Liver (tissue), 9 donors: Measurements from ENCODE around the gene FAM120AOS. TPM values are rescaled to one million over a fixed set of nuclear protein-coding genes. Genes with fewer than 3 reads are reported as not detected.
"Not testable (repeated sequence)": the region's sequence is repeated elsewhere in the genome, so short reads cannot be mapped to it uniquely, and the experiment has no call there.

Experiments used
- DNase-seq: peaks from one replicate; pipeline ENCODE4 v3.0.0-alpha.2; 2017; ENCODE audit warnings: low spot score
- H3K27ac ChIP-seq, 2 donors: one replicate each; pipeline ENCODE4 v1.7.0; 2013; ENCODE audit warnings: inconsistent platforms in 2 of 2, low read length in 2 of 2, control low read depth in 1 of 2, low read depth in 1 of 2, mild to moderate bottlenecking in 1 of 2
- H3K27me3 ChIP-seq, 4 donors: one replicate each; pipeline versions ENCODE4 v1.6.1 to v1.7.0; 2013; ENCODE audit warnings: low read length in 3 of 4, inconsistent platforms in 1 of 4, mild to moderate bottlenecking in 1 of 4, moderate library complexity in 1 of 4; ENCODE audit not compliant: control insufficient read depth in 4 of 4, insufficient read depth in 4 of 4
- H3K36me3 ChIP-seq, 4 donors: one replicate each; pipeline versions ENCODE4 v1.6.1 to v1.7.0; 2013; ENCODE audit warnings: low read length in 3 of 4, mild to moderate bottlenecking in 3 of 4, low read depth in 1 of 4, moderate library complexity in 1 of 4; ENCODE audit not compliant: control insufficient read depth in 4 of 4, insufficient read depth in 3 of 4
- H3K4me1 ChIP-seq, 4 donors: one replicate each; pipeline versions ENCODE4 v1.6.1 to v1.7.0; 2013; ENCODE audit warnings: low read length in 3 of 4, mild to moderate bottlenecking in 3 of 4, moderate library complexity in 1 of 4; ENCODE audit not compliant: control insufficient read depth in 4 of 4, insufficient read depth in 4 of 4
- H3K4me3 ChIP-seq, 3 donors: one replicate each; pipeline versions ENCODE4 v1.6.1 to v1.7.0; 2013; ENCODE audit warnings: low read length in 3 of 3, control low read depth in 1 of 3, low read depth in 1 of 3, mild to moderate bottlenecking in 1 of 3
- H3K9ac ChIP-seq, 2 donors: one replicate each; pipeline ENCODE4 v1.7.0; 2013; ENCODE audit warnings: low read length in 2 of 2, mild to moderate bottlenecking in 2 of 2, moderate library complexity in 2 of 2, control low read depth in 1 of 2, low read depth in 1 of 2
- H3K9me3 ChIP-seq, 4 donors: one replicate each; pipeline versions ENCODE4 v1.6.1 to v1.7.0; 2013; ENCODE audit warnings: low read length in 3 of 4; ENCODE audit not compliant: control insufficient read depth in 4 of 4
- FOXA2 ChIP-seq: IDR thresholded peaks from 2 replicates; pipeline ENCODE4 v1.6.1; 2016; ENCODE audit warnings: antibody characterized with exemption
- GABPA ChIP-seq, 2 donors: IDR thresholded peaks in 1 of 2; conservative IDR thresholded peaks in 1 of 2; 2 replicates each; pipeline ENCODE4 v1.6.1; 2016; ENCODE audit warnings: antibody characterized with exemption in 2 of 2, mild to moderate bottlenecking in 1 of 2, moderate library complexity in 1 of 2
- JUND ChIP-seq, 2 donors: IDR thresholded peaks; 2 replicates each; pipeline ENCODE4 v1.6.1; 2016; ENCODE audit warnings: antibody characterized with exemption in 2 of 2
- NR2F2 ChIP-seq: IDR thresholded peaks from 2 replicates; pipeline ENCODE4 v1.6.1; 2016; ENCODE audit warnings: antibody characterized with exemption
- RAD21 ChIP-seq, 2 donors: IDR thresholded peaks; 2 replicates each; pipeline ENCODE4 v1.6.1; 2016; ENCODE audit warnings: antibody characterized with exemption in 2 of 2, mild to moderate bottlenecking in 2 of 2
- RXRA ChIP-seq, 2 donors: IDR thresholded peaks; 2 replicates each; pipeline ENCODE4 v1.6.1; 2017 to 2018; ENCODE audit warnings: antibody characterized with exemption in 2 of 2, mild to moderate bottlenecking in 1 of 2
- TAF1 ChIP-seq: conservative IDR thresholded peaks from 2 replicates; pipeline ENCODE4 v1.6.1; 2016; ENCODE audit warnings: antibody characterized with exemption, mild to moderate bottlenecking
- YY1 ChIP-seq: IDR thresholded peaks from 2 replicates; pipeline ENCODE4 v1.6.1; 2016; ENCODE audit warnings: antibody characterized with exemption, mild to moderate bottlenecking
- WGBS: extraction: QIAGEN DNeasy Blood & Tissue Kit; methylation state at CpG from one replicate; pipeline ENCODE4 v1.1.7; 2013; 5-methylcytosine and 5-hydroxymethylcytosine counted together
- polyA plus RNA-seq, 2 donors: library from polyadenylated mRNA; stranded (reverse) in 1 of 2; unstranded in 1 of 2; fragments of 200-250 nt in 1 of 2; fragments of >200 nt in 1 of 2; fragmentation: Nextera tagmentation in 1 of 2; extraction: Ambion mirVana in 1 of 2; gene quantifications; one replicate each; pipeline versions ENCODE4 v1.2.1 to v1.2.3, GENCODE V29; 2013 to 2015
- total RNA-seq, 2 donors: library from RNA; depleted of rRNA; stranded (reverse); fragments of >200 nt; gene quantifications; one replicate each; pipeline ENCODE4 v1.2.3, GENCODE V29; 2014
- TF ChIP-seq, protein P1 (sequence below): IDR thresholded peaks from 2 replicates; pipeline ENCODE4 v1.6.1; 2016; ENCODE audit warnings: antibody characterized with exemption
- TF ChIP-seq, protein P2 (sequence below): fragments of 150-350 bp; IDR thresholded peaks from 2 replicates; pipeline ENCODE4 v1.5.1; 2017; ENCODE audit warnings: improper control_type of control experiment, low read depth, low read length; ENCODE audit not compliant: missing input control
- TF ChIP-seq, protein P3 (sequence below): IDR thresholded peaks from 2 replicates; pipeline ENCODE4 v1.6.1; 2016; ENCODE audit warnings: antibody characterized with exemption
- TF ChIP-seq, protein P4 (sequence below): IDR thresholded peaks from 2 replicates; pipeline ENCODE4 v1.6.1; 2016; ENCODE audit warnings: antibody characterized with exemption, mild to moderate bottlenecking
- donor health status: healthy.
- donor health status: healthy.
- donor health status: healthy.
- donor health status: healthy.
- donor health status: healthy.

Gene FAM120AOS
- total and polyA plus RNA-seq, 4 donors: 16.4 to 25.0 (median 17.3) TPM

DNA sequence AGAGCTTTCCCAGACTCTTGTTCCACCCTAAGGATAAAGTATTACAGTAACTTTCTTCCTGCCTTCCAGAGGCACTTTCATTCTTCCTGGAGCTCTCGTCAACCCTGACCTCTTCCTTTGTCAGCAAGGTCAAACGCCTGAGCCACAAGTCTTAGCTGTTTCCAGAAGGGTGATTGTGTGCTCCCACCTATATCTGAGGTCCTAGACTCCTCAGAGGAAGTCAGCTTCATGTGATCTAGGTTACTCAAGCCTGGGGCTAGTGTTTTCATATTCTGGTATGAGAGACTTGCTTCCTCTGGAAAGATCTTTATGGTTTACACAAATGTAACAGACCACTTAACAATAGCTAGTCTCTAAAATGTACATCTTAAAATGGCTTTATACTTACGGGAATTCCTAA, 7.3 kb downstream of the FAM120AOS start:
- Histone ChIP-seq H3K4me1 (peaks cover 0 to 10% (median 7%) of the 10 kb centered on the region in 4 donors), H3K9me3 (no peaks in the 10 kb centered on the region), H3K36me3 (peaks cover 5 to 28% (median 16%) of the 10 kb centered on the region in 4 donors), H3K27me3 (no peaks in the 10 kb centered on the region), H3K9ac (no peak overlapping the region), H3K4me3 (no peak overlapping the region), H3K27ac (no peak overlapping the region)
- DNase-seq: no peak
- no peak for TF ChIP-seq RAD21 (IDR thresholded peaks at IDR 0.05)
- WGBS: 79% methylated on average over 3 of the region's 3 CpGs

DNA sequence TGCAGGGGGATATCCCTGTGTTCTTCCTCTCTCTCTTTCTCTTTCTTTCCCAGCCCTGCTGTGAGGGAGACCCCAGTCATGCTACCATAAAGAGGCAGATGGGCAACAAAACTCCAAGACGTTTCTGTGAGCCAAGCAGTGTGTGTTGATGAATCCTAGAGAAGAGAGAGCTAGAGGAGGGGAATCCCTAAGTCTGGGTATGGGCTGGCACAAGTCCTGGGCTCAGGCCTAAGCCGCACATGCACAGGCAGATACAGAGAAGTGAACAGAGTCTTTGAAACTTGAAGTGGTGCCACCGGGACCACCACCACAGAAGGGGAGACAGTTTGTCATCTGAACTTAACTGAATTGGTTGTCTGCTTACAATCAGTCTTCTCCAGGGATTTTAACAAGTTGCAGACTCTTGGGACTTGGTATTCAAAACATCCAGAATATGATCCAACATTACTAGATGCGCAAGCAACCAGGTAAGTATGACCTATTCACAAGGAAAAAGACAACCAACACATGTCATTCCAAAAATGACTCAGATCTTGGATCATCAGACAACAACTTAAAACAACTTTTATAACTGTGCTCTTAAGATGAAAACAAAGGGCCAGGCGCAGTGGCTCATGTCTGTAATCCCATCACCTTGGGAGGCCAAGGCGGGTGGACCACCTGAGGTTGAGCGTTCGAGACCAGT, 12.3 kb downstream of the FAM120AOS start:
- TF ChIP-seq, protein P1, sequence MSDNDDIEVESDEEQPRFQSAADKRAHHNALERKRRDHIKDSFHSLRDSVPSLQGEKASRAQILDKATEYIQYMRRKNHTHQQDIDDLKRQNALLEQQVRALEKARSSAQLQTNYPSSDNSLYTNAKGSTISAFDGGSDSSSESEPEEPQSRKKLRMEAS: no peak
- no peak for DNase-seq
- 95% methylated on average over 8 of the region's 8 CpGs for WGBS

DNA sequence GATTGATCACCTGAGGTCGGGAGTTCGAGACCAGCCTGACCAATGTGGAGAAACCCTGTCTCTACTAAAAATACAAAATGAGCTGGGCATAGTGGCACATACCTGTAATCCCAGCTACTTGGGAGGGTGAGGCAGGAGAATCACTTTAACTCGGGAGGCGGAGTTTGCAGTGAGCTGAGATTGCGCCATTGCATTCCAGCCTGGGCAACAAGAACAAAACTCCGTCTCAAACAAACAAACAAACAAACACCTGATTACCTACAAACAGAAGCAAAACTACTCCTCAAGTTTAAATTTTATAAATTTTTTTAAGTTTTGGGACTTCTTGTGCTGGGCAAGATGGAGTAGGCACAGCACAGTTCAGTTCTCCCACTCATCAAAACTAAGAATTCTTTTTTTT, 14.1 kb downstream of the FAM120AOS start:
- not testable (repeated sequence) for H3K27ac ChIP-seq, H3K9me3 ChIP-seq, H3K27me3 ChIP-seq, H3K9ac ChIP-seq, H3K36me3 ChIP-seq, H3K4me1 ChIP-seq, H3K4me3 ChIP-seq, DNase-seq
- WGBS: 93% methylated on average over 6 of the region's 6 CpGs

More for the DNA sequence above, 12.3 kb downstream of the FAM120AOS start:
- Histone ChIP-seq H3K27me3 (no peaks in the 10 kb centered on the region), H3K4me3 (no peak overlapping the region), H3K36me3 (peaks cover 0 to 8% (median 2%) of the 10 kb centered on the region in 4 donors), H3K4me1 (peaks cover 0 to 1% (median 0%) of the 10 kb centered on the region in 4 donors), H3K27ac (no peak overlapping the region), H3K9me3 (no peaks in the 10 kb centered on the region), H3K9ac (no peak overlapping the region)

DNA sequence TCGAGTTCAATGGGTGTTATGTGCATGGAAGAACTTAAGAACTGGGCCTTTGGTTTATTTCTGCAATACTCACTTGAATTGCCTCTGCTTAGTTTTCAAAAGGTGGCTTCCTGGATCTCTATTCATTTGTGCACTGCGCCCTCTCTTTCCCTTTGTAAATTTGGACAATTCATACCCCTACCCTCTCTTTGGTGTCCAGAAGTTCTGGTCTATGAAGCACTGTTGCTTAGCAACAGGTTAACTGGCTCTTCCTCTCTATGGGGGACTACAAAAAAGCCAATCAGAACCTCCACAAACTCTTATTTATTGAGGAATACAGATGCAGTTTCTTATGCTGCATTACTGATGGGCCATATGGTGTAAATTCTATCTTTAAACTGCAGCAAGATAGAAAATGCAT, 15.4 kb downstream of the FAM120AOS start:
- WGBS: 89% methylated on average over 2 of the region's 2 CpGs
- DNase-seq: no peak

More for the DNA sequence above, 15.4 kb downstream of the FAM120AOS start:
- TF ChIP-seq JUND (IDR thresholded peaks at IDR 0.05) (no peak), RXRA (IDR thresholded peaks at IDR 0.05) (no peak), FOXA2 (no peak), TAF1 (no peak), GABPA (IDR thresholded peaks at IDR 0.05 in 1 of 2, conservative IDR thresholded peaks at IDR 0.05 in 1 of 2) (no peak), NR2F2 (no peak), YY1 (no peak)
- TF ChIP-seq, protein P2, sequence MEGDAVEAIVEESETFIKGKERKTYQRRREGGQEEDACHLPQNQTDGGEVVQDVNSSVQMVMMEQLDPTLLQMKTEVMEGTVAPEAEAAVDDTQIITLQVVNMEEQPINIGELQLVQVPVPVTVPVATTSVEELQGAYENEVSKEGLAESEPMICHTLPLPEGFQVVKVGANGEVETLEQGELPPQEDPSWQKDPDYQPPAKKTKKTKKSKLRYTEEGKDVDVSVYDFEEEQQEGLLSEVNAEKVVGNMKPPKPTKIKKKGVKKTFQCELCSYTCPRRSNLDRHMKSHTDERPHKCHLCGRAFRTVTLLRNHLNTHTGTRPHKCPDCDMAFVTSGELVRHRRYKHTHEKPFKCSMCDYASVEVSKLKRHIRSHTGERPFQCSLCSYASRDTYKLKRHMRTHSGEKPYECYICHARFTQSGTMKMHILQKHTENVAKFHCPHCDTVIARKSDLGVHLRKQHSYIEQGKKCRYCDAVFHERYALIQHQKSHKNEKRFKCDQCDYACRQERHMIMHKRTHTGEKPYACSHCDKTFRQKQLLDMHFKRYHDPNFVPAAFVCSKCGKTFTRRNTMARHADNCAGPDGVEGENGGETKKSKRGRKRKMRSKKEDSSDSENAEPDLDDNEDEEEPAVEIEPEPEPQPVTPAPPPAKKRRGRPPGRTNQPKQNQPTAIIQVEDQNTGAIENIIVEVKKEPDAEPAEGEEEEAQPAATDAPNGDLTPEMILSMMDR: no peak
- TF ChIP-seq, protein P3, sequence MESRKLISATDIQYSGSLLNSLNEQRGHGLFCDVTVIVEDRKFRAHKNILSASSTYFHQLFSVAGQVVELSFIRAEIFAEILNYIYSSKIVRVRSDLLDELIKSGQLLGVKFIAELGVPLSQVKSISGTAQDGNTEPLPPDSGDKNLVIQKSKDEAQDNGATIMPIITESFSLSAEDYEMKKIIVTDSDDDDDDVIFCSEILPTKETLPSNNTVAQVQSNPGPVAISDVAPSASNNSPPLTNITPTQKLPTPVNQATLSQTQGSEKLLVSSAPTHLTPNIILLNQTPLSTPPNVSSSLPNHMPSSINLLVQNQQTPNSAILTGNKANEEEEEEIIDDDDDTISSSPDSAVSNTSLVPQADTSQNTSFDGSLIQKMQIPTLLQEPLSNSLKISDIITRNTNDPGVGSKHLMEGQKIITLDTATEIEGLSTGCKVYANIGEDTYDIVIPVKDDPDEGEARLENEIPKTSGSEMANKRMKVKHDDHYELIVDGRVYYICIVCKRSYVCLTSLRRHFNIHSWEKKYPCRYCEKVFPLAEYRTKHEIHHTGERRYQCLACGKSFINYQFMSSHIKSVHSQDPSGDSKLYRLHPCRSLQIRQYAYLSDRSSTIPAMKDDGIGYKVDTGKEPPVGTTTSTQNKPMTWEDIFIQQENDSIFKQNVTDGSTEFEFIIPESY: no peak
- TF ChIP-seq, protein P4, sequence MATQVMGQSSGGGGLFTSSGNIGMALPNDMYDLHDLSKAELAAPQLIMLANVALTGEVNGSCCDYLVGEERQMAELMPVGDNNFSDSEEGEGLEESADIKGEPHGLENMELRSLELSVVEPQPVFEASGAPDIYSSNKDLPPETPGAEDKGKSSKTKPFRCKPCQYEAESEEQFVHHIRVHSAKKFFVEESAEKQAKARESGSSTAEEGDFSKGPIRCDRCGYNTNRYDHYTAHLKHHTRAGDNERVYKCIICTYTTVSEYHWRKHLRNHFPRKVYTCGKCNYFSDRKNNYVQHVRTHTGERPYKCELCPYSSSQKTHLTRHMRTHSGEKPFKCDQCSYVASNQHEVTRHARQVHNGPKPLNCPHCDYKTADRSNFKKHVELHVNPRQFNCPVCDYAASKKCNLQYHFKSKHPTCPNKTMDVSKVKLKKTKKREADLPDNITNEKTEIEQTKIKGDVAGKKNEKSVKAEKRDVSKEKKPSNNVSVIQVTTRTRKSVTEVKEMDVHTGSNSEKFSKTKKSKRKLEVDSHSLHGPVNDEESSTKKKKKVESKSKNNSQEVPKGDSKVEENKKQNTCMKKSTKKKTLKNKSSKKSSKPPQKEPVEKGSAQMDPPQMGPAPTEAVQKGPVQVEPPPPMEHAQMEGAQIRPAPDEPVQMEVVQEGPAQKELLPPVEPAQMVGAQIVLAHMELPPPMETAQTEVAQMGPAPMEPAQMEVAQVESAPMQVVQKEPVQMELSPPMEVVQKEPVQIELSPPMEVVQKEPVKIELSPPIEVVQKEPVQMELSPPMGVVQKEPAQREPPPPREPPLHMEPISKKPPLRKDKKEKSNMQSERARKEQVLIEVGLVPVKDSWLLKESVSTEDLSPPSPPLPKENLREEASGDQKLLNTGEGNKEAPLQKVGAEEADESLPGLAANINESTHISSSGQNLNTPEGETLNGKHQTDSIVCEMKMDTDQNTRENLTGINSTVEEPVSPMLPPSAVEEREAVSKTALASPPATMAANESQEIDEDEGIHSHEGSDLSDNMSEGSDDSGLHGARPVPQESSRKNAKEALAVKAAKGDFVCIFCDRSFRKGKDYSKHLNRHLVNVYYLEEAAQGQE: no peak
- H3K27ac ChIP-seq: no peak overlapping the region
- no peak overlapping the region for H3K4me3 ChIP-seq
- no peaks in the 10 kb centered on the region for H3K36me3 ChIP-seq
- H3K27me3 ChIP-seq: no peaks in the 10 kb centered on the region
- H3K9me3 ChIP-seq: no peaks in the 10 kb centered on the region
- peaks cover 0 to 1% (median 0%) of the 10 kb centered on the region in 4 donors for H3K4me1 ChIP-seq
- H3K9ac ChIP-seq: no peak overlapping the region
